HG03103 (cell line): ENCODE measurements around the gene OTOS.
A peak's percentile ranks its signal among the peaks of the same experiment; 100 is the strongest.

Experiments used
- ATAC-seq: cut with Tn5 transposase; IDR thresholded peaks from one replicate; pipeline ENCODE4 v1.9.1; 2021; ENCODE audit warnings: low read depth; ENCODE audit not compliant: unreplicated experiment

OTOS gene

GRCh38 chr2:240138254-240138984 lies 2.0 kb downstream of the OTOS start:
- no peak for ATAC-seq

- no peak for ATAC-seq
Observed at GRCh38 chr2:240137596-240138253, 2.7 kb downstream of the OTOS start.

- no peak for ATAC-seq
Observed at GRCh38 chr2:240136671-240137292, 3.7 kb downstream of the OTOS start.

- ATAC-seq, result peak; percentile 90
Observed at GRCh38 chr2:240136013-240136670, 4.3 kb downstream of the OTOS start, which contains the start of gene COPS9. TSS of gene COPS9 (minus strand) at chr2:240136305. CDS start at chr2:240136284, 21 bp downstream.

- peak; percentile 19 for ATAC-seq
Observed at GRCh38 chr2:240135706-240136012, 4.8 kb downstream of the OTOS start.

- ATAC-seq, result no peak
Observed at GRCh38 chr2:240134956-240135520, 5.4 kb downstream of the OTOS start.

GRCh38 chr2:240134466-240134865 lies 6.0 kb downstream of the OTOS start:
- ATAC-seq, result no peak

GRCh38 chr2:240133401-240133800 lies 7.1 kb downstream of the OTOS start:
- no peak for ATAC-seq

GRCh38 chr2:240132651-240132980 lies 7.8 kb downstream of the OTOS start:
- ATAC-seq, result no peak

- ATAC-seq, result no peak
Observed at GRCh38 chr2:240131941-240132650, 8.4 kb downstream of the OTOS start.

GRCh38 chr2:240131296-240131695 lies 9.2 kb downstream of the OTOS start:
- ATAC-seq, result no peak

GRCh38 chr2:240130393-240131195 lies 9.9 kb downstream of the OTOS start:
- no peak for ATAC-seq

GRCh38 chr2:240129731-240130392 lies 10.6 kb downstream of the OTOS start:
- ATAC-seq, result no peak

- no peak for ATAC-seq
Observed at GRCh38 chr2:240129311-240129710, 11.1 kb downstream of the OTOS start.

- ATAC-seq, result no peak
Observed at GRCh38 chr2:240128608-240129145, 11.8 kb downstream of the OTOS start.

GRCh38 chr2:240127911-240128607 lies 12.4 kb downstream of the OTOS start:
- ATAC-seq, result no peak

GRCh38 chr2:240127191-240127750 lies 13.2 kb downstream of the OTOS start:
- no peak for ATAC-seq

GRCh38 chr2:240126731-240127130 lies 13.7 kb downstream of the OTOS start:
- ATAC-seq, result no peak
